Activated CD4-positive, alpha-beta memory T cell treated with anti-CD3 and anti-CD28 coated beads, Interleukin-2, amount 10 ng/mL, durations not matched to agents 7 days and 5 days (primary cell): ENCODE results near the gene CDH6. TPM values are rescaled to one million over a fixed set of nuclear protein-coding genes. Genes with fewer than 3 reads are reported as not detected.
"Not testable (repeated sequence)": the region's sequence is repeated elsewhere in the genome, so short reads cannot be mapped to it uniquely, and the experiment has no call there.

ENCODE experiments used
- CTCF ChIA-PET: fragments of 350-600 bp; sonication (Branson Sonifier 250); formaldehyde crosslinking; loops from one replicate; lab custom pipeline; 2021; ENCODE audit warnings: antibody characterized with exemption, inconsistent platforms; lab: Charles Lee
- POLR2A ChIA-PET: fragments of 350-600 bp; sonication (Branson Sonifier 250); formaldehyde crosslinking; loops from one replicate; lab custom pipeline; 2021; ENCODE audit warnings: antibody characterized with exemption; lab: Charles Lee
- DNase-seq: peaks from one replicate; pipeline ENCODE4 v3.0.0-alpha.2; 2020
- H3K27ac Mint-ChIP-seq: one replicate; pipeline ENCODE4 v1.8.0; 2021; ENCODE audit warnings: mild to moderate bottlenecking, mixed read lengths
- H3K27me3 Mint-ChIP-seq: one replicate; pipeline ENCODE4 v1.8.0; 2021; ENCODE audit warnings: mixed read lengths
- H3K36me3 Mint-ChIP-seq: one replicate; pipeline ENCODE4 v1.8.0; 2021; ENCODE audit warnings: low read depth, mixed read lengths
- H3K4me1 Mint-ChIP-seq: one replicate; pipeline ENCODE4 v1.8.0; 2021; ENCODE audit warnings: mixed read lengths
- H3K4me3 Mint-ChIP-seq: one replicate; pipeline ENCODE4 v1.8.0; 2021; ENCODE audit warnings: mild to moderate bottlenecking, mixed read lengths
- H3K9me3 Mint-ChIP-seq: one replicate; pipeline ENCODE4 v1.8.0; 2021; ENCODE audit warnings: mixed read lengths
- total RNA-seq, 2 experiments: library from RNA; stranded (reverse); gene quantifications; one replicate each; pipeline ENCODE4 v1.2.3, GENCODE V29; 2021

Gene CDH6
- total RNA-seq, 2 experiments from 2014 or later = not detected

- Mint-ChIP-seq H3K27me3 (no peaks in the 10 kb centered on the region), H3K9me3 (no peaks in the 10 kb centered on the region), H3K4me3 (no peak overlapping the region), H3K36me3 (no peaks in the 10 kb centered on the region), H3K4me1 (no peaks in the 10 kb centered on the region), H3K27ac (no peak overlapping the region)
- no peak for DNase-seq
- CTCF ChIA-PET = no interaction called here
- POLR2A ChIA-PET = no interaction called here
These were observed 167.7 kb downstream of the CDH6 start for GRCh38 chr5:31361234-31361633.

- H3K4me3 Mint-ChIP-seq, POLR2A ChIA-PET, H3K27me3 Mint-ChIP-seq, DNase-seq, H3K36me3 Mint-ChIP-seq, H3K4me1 Mint-ChIP-seq, H3K9me3 Mint-ChIP-seq, H3K27ac Mint-ChIP-seq, CTCF ChIA-PET: not testable (repeated sequence)
These were observed 168.4 kb downstream of the CDH6 start for GRCh38 chr5:31361704-31362528.

DNA sequence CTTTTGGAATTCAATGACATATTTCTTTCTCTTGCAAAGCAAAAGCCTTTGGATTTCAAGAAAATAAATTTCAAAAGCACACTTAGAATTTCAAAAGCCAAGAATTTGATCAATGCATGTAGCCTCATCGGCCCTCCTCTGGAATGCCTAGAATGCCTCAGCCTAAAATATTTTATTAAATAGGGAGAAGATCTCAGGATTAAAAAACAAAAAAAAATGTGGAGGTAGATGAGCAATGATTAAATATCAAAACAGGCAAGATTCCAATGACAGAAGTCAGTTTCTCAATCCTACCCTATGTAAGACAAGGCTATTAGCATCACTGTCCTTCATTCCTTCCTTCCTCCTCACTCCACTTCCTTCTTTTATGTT lies 169.0 kb downstream of the CDH6 start:
- Mint-ChIP-seq H3K36me3 (no peaks in the 10 kb centered on the region), H3K4me3 (no peak overlapping the region), H3K4me1 (no peaks in the 10 kb centered on the region), H3K9me3 (no peaks in the 10 kb centered on the region), H3K27ac (no peak overlapping the region), H3K27me3 (no peaks in the 10 kb centered on the region)
- ChIA-PET CTCF (no interaction called here), POLR2A (no interaction called here)
- DNase-seq = no peak

GRCh38 chr5:31362931-31363568 lies 169.6 kb downstream of the CDH6 start:
- Mint-ChIP-seq H3K27ac (no peak overlapping the region), H3K4me1 (no peaks in the 10 kb centered on the region), H3K9me3 (no peaks in the 10 kb centered on the region), H3K27me3 (no peaks in the 10 kb centered on the region), H3K4me3 (no peak overlapping the region), H3K36me3 (no peaks in the 10 kb centered on the region)
- DNase-seq = no peak
- ChIA-PET CTCF (no interaction called here), POLR2A (no interaction called here)

DNA sequence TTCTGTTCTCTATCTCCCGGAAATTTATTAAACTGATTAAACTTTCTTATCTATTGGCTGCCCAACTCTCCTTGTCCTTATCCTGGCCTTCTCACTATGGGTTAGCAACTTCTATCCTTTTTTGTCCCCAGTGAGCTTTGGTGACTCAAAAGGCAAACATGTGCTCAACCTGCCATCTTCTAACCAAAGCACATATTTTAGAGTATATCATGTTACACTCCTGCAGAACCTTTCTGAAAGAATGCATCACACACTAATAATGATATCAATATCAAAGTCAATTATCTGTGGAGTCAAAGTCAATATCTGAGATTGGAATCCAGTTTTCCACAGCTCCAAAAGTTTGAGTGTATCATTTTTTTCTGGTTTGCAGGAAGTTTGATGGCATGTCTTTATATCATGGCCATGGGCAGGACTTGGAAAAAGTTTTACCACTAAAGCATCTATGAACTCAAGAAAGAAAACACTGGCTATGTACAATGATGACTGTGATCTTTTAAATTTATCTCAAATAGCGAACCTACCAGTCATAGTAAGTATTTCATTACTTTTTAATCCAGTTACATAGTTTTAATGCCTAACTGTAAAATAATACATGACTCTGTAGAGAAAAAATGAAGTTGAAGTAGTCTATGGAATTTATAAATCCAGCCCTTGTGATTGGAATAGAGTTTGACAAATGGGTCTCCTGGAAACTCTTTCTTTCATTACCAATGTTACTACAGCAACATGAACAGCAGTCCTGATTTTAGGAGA lies 171.6 kb downstream of the CDH6 start:
- H3K9me3 Mint-ChIP-seq = no peaks in the 10 kb centered on the region
- H3K4me1 Mint-ChIP-seq = no peaks in the 10 kb centered on the region
- no peak for DNase-seq
- peaks cover under 1% of the 10 kb centered on the region for H3K27me3 Mint-ChIP-seq
- H3K36me3 Mint-ChIP-seq = no peaks in the 10 kb centered on the region
- ChIA-PET POLR2A (no interaction called here), CTCF (no interaction called here)
- H3K27ac Mint-ChIP-seq = no peak overlapping the region
- H3K4me3 Mint-ChIP-seq = no peak overlapping the region

DNA sequence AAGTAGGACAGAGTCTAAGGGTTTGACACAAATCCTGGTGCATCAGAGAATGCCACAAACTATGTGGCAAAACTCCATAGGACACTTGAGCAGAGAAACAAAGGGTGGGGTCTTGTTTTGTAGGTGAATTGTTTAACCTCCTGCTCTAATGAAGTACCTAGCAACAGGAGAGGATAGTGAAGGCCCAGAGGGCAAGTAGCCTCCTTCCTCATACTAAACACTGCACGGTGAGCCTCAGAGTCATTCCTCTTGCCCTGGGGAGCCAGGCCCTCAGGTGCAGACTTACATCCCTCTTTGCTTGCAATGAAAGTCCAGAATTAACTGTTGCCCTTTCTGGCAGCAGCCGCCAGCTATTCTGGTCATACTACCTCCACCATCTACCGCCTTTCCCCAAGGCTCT lies 172.3 kb downstream of the CDH6 start:
- DNase-seq = no peak
- H3K4me3 Mint-ChIP-seq = no peak overlapping the region
- H3K4me1 Mint-ChIP-seq = no peaks in the 10 kb centered on the region
- ChIA-PET POLR2A (no interaction called here), CTCF (no interaction called here)
- H3K27ac Mint-ChIP-seq = no peak overlapping the region
- H3K27me3 Mint-ChIP-seq = peaks cover 1% of the 10 kb centered on the region
- H3K36me3 Mint-ChIP-seq = no peaks in the 10 kb centered on the region
- H3K9me3 Mint-ChIP-seq = no peaks in the 10 kb centered on the region

GRCh38 chr5:31366941-31367340 lies 173.5 kb downstream of the CDH6 start:
- peaks cover 6% of the 10 kb centered on the region for H3K27me3 Mint-ChIP-seq
- H3K9me3 Mint-ChIP-seq = no peaks in the 10 kb centered on the region
- no peak for DNase-seq
- no peaks in the 10 kb centered on the region for H3K36me3 Mint-ChIP-seq
- H3K4me1 Mint-ChIP-seq = no peaks in the 10 kb centered on the region
- POLR2A ChIA-PET = no interaction called here
- no peak overlapping the region for H3K4me3 Mint-ChIP-seq
- CTCF ChIA-PET = no interaction called here
- H3K27ac Mint-ChIP-seq = no peak overlapping the region

DNA sequence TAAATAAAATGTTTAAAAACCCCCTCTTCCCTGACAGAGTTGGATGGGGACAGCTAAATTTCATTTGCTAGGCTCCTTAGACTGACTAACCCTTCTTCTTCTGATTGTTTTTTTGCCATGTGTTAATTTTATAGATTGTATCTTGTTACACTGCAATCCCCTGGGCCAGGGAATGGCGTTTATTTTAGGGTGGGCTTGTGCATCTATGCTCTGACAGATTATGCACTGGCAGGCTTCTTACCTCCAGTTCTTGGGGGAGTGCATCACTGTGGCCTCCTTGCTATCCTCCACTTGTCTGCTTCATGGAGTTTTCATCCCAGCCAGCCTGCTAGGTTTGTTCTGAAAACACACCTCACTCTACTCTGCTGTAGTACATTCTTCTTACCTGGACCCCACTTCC lies 178.6 kb downstream of the CDH6 start:
- Mint-ChIP-seq H3K4me3 (no peak overlapping the region), H3K27ac (no peak overlapping the region), H3K27me3 (peaks cover 6% of the 10 kb centered on the region), H3K36me3 (no peaks in the 10 kb centered on the region), H3K4me1 (no peaks in the 10 kb centered on the region), H3K9me3 (no peaks in the 10 kb centered on the region)
- ChIA-PET POLR2A (no interaction called here), CTCF (no interaction called here)
- DNase-seq = no peak

DNA sequence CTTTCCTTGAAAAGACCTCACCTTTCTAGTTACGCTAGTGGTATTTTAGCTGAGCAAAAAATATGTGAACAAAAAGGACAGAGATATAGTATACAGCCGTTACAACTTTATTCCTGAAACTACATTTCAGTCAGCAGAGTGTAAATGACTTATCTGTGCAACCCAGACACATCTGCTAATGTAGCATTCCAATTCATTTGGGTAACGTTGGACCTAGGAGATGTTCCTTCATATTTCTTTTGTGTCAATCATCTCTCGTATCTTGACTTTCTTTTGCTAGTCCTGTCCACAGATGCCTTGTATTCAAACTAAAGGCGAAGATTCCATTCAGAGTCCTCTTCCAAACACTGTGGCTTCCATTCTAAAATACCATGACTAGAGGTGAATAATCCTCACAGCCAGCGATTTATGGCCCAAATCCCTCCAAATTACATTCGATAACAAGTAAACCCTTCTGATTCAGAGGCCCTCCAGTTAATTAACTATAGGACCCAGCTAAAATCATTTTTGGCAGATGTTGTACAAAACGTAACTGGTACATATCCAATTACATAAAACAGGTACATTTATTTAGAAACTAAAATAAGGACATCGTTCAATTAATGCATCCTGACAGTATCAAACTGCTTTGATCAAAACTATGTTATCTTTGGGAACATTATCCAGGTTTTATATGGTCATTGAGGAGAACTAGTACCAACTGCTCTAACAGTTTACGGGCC lies 182.7 kb downstream of the CDH6 start:
- DNase-seq = no peak
- peaks cover 5% of the 10 kb centered on the region for H3K27me3 Mint-ChIP-seq
- ChIA-PET POLR2A (no interaction called here), CTCF (no interaction called here)
- no peaks in the 10 kb centered on the region for H3K9me3 Mint-ChIP-seq
- H3K4me3 Mint-ChIP-seq = no peak overlapping the region
- no peak overlapping the region for H3K27ac Mint-ChIP-seq
- no peaks in the 10 kb centered on the region for H3K36me3 Mint-ChIP-seq
- no peaks in the 10 kb centered on the region for H3K4me1 Mint-ChIP-seq

- POLR2A ChIA-PET = no interaction called here
- CTCF ChIA-PET = no interaction called here
- Mint-ChIP-seq H3K27ac (no peak overlapping the region), H3K27me3 (peaks cover 6% of the 10 kb centered on the region), H3K4me1 (no peaks in the 10 kb centered on the region), H3K36me3 (no peaks in the 10 kb centered on the region), H3K9me3 (no peaks in the 10 kb centered on the region), H3K4me3 (no peak overlapping the region)
- no peak for DNase-seq
These were observed 183.9 kb downstream of the CDH6 start for GRCh38 chr5:31377274-31377946.

DNA sequence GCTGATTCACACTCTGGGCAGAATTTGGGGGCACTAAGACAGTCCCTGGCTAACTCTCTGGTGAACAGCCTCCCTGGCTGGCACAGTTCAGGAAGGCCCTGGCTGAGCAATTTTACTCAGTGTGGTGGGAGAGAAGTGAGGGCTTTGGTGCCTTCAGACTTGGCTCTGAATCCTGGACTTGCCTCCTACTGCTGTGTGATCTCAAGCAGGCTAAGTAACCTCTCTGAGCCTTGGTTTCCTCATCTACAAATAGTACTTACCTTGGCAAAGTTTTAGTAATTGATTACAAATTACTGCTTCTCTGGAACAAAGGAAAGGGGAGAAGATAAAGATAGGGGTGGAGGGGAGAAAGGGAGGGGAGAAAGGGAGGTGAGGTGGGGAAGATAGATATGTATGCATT lies 184.7 kb downstream of the CDH6 start:
- H3K27ac Mint-ChIP-seq = no peak overlapping the region
- no peaks in the 10 kb centered on the region for H3K4me1 Mint-ChIP-seq
- H3K9me3 Mint-ChIP-seq = no peaks in the 10 kb centered on the region
- no peak overlapping the region for H3K4me3 Mint-ChIP-seq
- DNase-seq = no peak
- ChIA-PET POLR2A (no interaction called here), CTCF (no interaction called here)
- H3K36me3 Mint-ChIP-seq = no peaks in the 10 kb centered on the region
- peaks cover 6% of the 10 kb centered on the region for H3K27me3 Mint-ChIP-seq
